ENCODE data around the gene NOP9.

Gene NOP9

GRCh38 chr14:24317141-24317928 lies 17.7 kb downstream of the NOP9 start:
- ChIA-PET CTCF (interaction anchor here (0.7 to 1.4 kb wide), 3 partner anchors 10 to 114 kb away, joined by 4 read pairs; no protein-coding TSS in a partner anchor), POLR2A (ENCODE audit: low non-redundant PET) (no interaction called here)
- peak overlapping the region; percentile 98 for H3K27ac ChIP-seq
- peak; percentile 79 for DNase-seq (ENCODE audit: low spot score)
- no peak for TF ChIP-seq CTCF (conservative IDR thresholded peaks at IDR 0.05; ENCODE audit: low read depth)

GRCh38 chr14:24321212-24321975 lies 21.7 kb downstream of the NOP9 start:
- POLR2A ChIA-PET (ENCODE audit: low non-redundant PET), result no interaction called here
- TF ChIP-seq CTCF (conservative IDR thresholded peaks at IDR 0.05; ENCODE audit: low read depth), result no peak
- no peak for DNase-seq (ENCODE audit: low spot score)
- CTCF ChIA-PET, result interaction anchor here (0.5 to 1.6 kb wide), 2 partner anchors 11 to 12 kb away, joined by 3 to 10 read pairs; no protein-coding TSS in a partner anchor
- no peak overlapping the region for H3K27ac ChIP-seq

- DNase-seq (ENCODE audit: low spot score), result no peak
- TF ChIP-seq CTCF (conservative IDR thresholded peaks at IDR 0.05; ENCODE audit: low read depth), result no peak
- ChIA-PET POLR2A (ENCODE audit: low non-redundant PET) (no interaction called here), CTCF (interaction anchor here (1.0 to 1.6 kb wide), 2 partner anchors 11 to 12 kb away, joined by 3 to 10 read pairs; no protein-coding TSS in a partner anchor)
- H3K27ac ChIP-seq, result no peak overlapping the region
These were observed 23.0 kb downstream of the NOP9 start for GRCh38 chr14:24322672-24323071.

GRCh38 chr14:24323341-24323740 lies 23.7 kb downstream of the NOP9 start:
- no peak overlapping the region for H3K27ac ChIP-seq
- no peak for TF ChIP-seq CTCF (conservative IDR thresholded peaks at IDR 0.05; ENCODE audit: low read depth)
- ChIA-PET POLR2A (ENCODE audit: low non-redundant PET) (no interaction called here), CTCF (interaction anchor here (1.0 kb wide), 1 partner anchor 13 kb away, joined by 3 read pairs; no protein-coding TSS in a partner anchor)
- no peak for DNase-seq (ENCODE audit: low spot score)

- CTCF ChIA-PET, result no interaction called here
These were observed 24.4 kb downstream of the NOP9 start for GRCh38 chr14:24324024-24324423.

More at GRCh38 chr14:24324024-24324423, 24.4 kb downstream of the NOP9 start:
- no peak for TF ChIP-seq CTCF (conservative IDR thresholded peaks at IDR 0.05; ENCODE audit: low read depth)
- H3K27ac ChIP-seq, result no peak overlapping the region
- POLR2A ChIA-PET (ENCODE audit: low non-redundant PET), result no interaction called here
- DNase-seq (ENCODE audit: low spot score), result no peak

Data from RWPE1 (cell line).